Heart right ventricle (tissue), 16 donors: ENCODE measurements around the gene LMO7. TPM values are rescaled to one million over a fixed set of nuclear protein-coding genes. Genes with fewer than 3 reads are reported as not detected.

Source experiments
- ATAC-seq, 8 donors: fragments of 200-7000 bp; cut with Tn5 transposase; one replicate each; pipeline ENCODE4 v1.9.1; 2020; ENCODE audit warnings: mild to moderate bottlenecking in 8 of 8, moderate library complexity in 8 of 8, moderate number of reproducible peaks in 1 of 8
- DNase-seq, 2 donors: peaks; one replicate each; pipeline ENCODE4 v3.0.0-alpha.2; 2020
- H3K27ac ChIP-seq, 10 donors: fragments of 200-600 bp; sonication (generic) in 2 of 10; one replicate each; pipeline versions ENCODE4 v1.5.0 to v1.8.0; 2020 to 2022; ENCODE audit warnings: mild to moderate bottlenecking in 3 of 10
- H3K27me3 ChIP-seq, 7 donors: fragments of 200-600 bp; one replicate each; pipeline ENCODE4 v1.8.0; 2021 to 2022; ENCODE audit warnings: mild to moderate bottlenecking in 2 of 7
- H3K36me3 ChIP-seq, 9 donors: fragments of 200-600 bp; sonication (generic) in 1 of 9; one replicate each; pipeline versions ENCODE4 v1.5.0 to v1.8.0; 2020 to 2022; ENCODE audit warnings: mild to moderate bottlenecking in 2 of 9
- H3K4me1 ChIP-seq, 9 donors: fragments of 200-600 bp; sonication (generic) in 1 of 9; one replicate each; pipeline versions ENCODE4 v1.5.0 to v1.8.0; 2020 to 2022; ENCODE audit warnings: mild to moderate bottlenecking in 4 of 9
- H3K4me3 ChIP-seq, 10 donors: fragments of 200-600 bp; sonication (generic) in 2 of 10; one replicate each; pipeline versions ENCODE4 v1.5.0 to v1.8.0; 2020 to 2022; ENCODE audit warnings: mild to moderate bottlenecking in 7 of 10, moderate library complexity in 2 of 10
- H3K9me3 ChIP-seq, 11 donors: fragments of 200-600 bp in 10 of 11; sonication (generic) in 2 of 11; one replicate each; pipeline versions ENCODE4 v1.5.0 to v1.8.0; 2013 to 2022; ENCODE audit warnings: mild to moderate bottlenecking in 2 of 11, control low read depth in 1 of 11, moderate library complexity in 1 of 11
- CTCF ChIP-seq, 9 donors: fragments of 200-600 bp; sonication (generic) in 2 of 9; IDR thresholded peaks; one replicate each; pipeline versions ENCODE4 v1.5.0 to v1.8.0; 2021 to 2022; ENCODE audit warnings: antibody characterized with exemption in 9 of 9, mild to moderate bottlenecking in 5 of 9, moderate library complexity in 1 of 9
- WGBS, 2 donors: extraction: QIAGEN DNeasy Blood & Tissue Kit; methylation state at CpG; one replicate each; pipeline ENCODE4 v1.1.7; 2013; ENCODE audit warnings: inconsistent platforms in 1 of 2; 5-methylcytosine and 5-hydroxymethylcytosine counted together
- intact Hi-C, 10 donors: fragments of 100-400 bp; cut with DNase I; formaldehyde crosslinking; loops; one replicate each; pipeline versions ENCODE4 v1.11.1 to v1.14.2; 2022
- polyA plus RNA-seq, 2 donors: library from polyadenylated mRNA; stranded (reverse); fragments of 200-250 nt; gene quantifications; one replicate each; pipeline ENCODE4 v1.2.3, GENCODE V29; 2013
- total RNA-seq, 10 donors: library from RNA; stranded (reverse); fragmentation: NEBNext Ultra II Directional in 3 of 10; extraction: Animal tissue kit (Norgen Biotek cat#: 25700) in 3 of 10; gene quantifications; one replicate each; pipeline versions ENCODE4 v1.2.1 to v1.2.4, GENCODE V29; 2021 to 2023
- donor health status: Arrhythmogenic right ventricular cardiomyopathy.
- donor health status: ischemic (EF 13 %, LVEDD 7.1; RV severe dilation, severe dysfunction).
- donor health status: healthy with polysubstance abuse.
- donor health status: DM: no; HTN: yes; CAD: no.
- donor health status: DM: no; HTN: no; CAD: no.
- donor health status: ischemic (EF 25% LVEDD 6.9; RV normal size, moderate dysfunction).
- donor health status: ischemic (EF 25% LVEDD 5.7; RV mildly dilated, moderate dysfunction).
- donor health status: healthy.
- donor health status: DM: yes; HTN: yes; CAD: no.
- donor health status: Ischemic cardiomyopathy.
- donor health status: ischemic (EF 35%, LVEDD 5.7; RV mildly dilated, moderate dysfunction).
- donor health status: nonischemic (EF 11% LVEDD 7.7; RV severe dilation, severe dysfunction).
- donor health status: DM: yes; HTN: yes; CAD: no.
- donor health status: PGD.
- donor health status: ischemic (EF 29% LVEDD 5.4; RV normal size, mild dysfunction).
- donor health status: nonischemic (EF 23%, LVEDD 6.1; RV moderate dilation, normal function).

LMO7 gene
- total and polyA plus RNA-seq, 12 donors = 147 to 600 (median 504) TPM

- DNase-seq = no peak
- H3K4me3 ChIP-seq = no peak overlapping the region
- no peak for TF ChIP-seq CTCF (IDR thresholded peaks at IDR 0.05)
- no peaks in the 10 kb centered on the region for H3K9me3 ChIP-seq
- 69 to 75% methylated on average over 3 of the region's 3 CpGs for WGBS, 2 donors
- intact Hi-C loops = loop anchor here in 1 of 10 donors (10.0 kb wide), 1 partner anchor 237 kb away; no protein-coding TSS in a partner anchor
- H3K27me3 ChIP-seq = no peaks in the 10 kb centered on the region
- H3K27ac ChIP-seq = no peak overlapping the region
- peaks cover 0 to 11% (median 4%) of the 10 kb centered on the region in 9 donors for H3K4me1 ChIP-seq
- no peaks in the 10 kb centered on the region for H3K36me3 ChIP-seq
- ATAC-seq = no peak
Observed at GRCh38 chr13:75897386-75897785, 261.3 kb downstream of the LMO7 start.

- DNase-seq = no peak
- WGBS, 2 donors = 41 to 54% methylated on average over 2 of the region's 2 CpGs
- H3K4me1 ChIP-seq = peaks cover 0 to 16% (median 4%) of the 10 kb centered on the region in 9 donors
- intact Hi-C loops = loop anchor here in 2 of 10 donors (5.0 to 10.0 kb wide), 2 partner anchors 103 to 111 kb away; no protein-coding TSS in a partner anchor
- no peak for TF ChIP-seq CTCF (IDR thresholded peaks at IDR 0.05)
- H3K27ac ChIP-seq = peak overlapping the region in 3 of 10 donors; percentile 2 to 36 (median 15)
- ATAC-seq = peak in 6 of 8 donors; percentile 29 to 70 (median 64)
- no peak overlapping the region for H3K4me3 ChIP-seq
- no peaks in the 10 kb centered on the region for H3K36me3 ChIP-seq
- no peaks in the 10 kb centered on the region for H3K9me3 ChIP-seq
- no peaks in the 10 kb centered on the region for H3K27me3 ChIP-seq
Observed at GRCh38 chr13:75901501-75901900, 265.4 kb downstream of the LMO7 start.

- H3K27ac ChIP-seq = peak overlapping the region in 2 of 10 donors; percentile 2 to 36
- DNase-seq (no peak), ATAC-seq (peak in 7 of 8 donors; percentile 40 to 93 (median 67))
- no peaks in the 10 kb centered on the region for H3K9me3 ChIP-seq
- intact Hi-C loops = loop anchor here in 2 of 10 donors (5.0 to 10.0 kb wide), 2 partner anchors 102 to 110 kb away; no protein-coding TSS in a partner anchor
- WGBS, 2 donors = 40 to 71% methylated on average over 8 of the region's 8 CpGs
- no peaks in the 10 kb centered on the region for H3K36me3 ChIP-seq
- peaks cover 0 to 17% (median 4%) of the 10 kb centered on the region in 9 donors for H3K4me1 ChIP-seq
- no peaks in the 10 kb centered on the region for H3K27me3 ChIP-seq
- H3K4me3 ChIP-seq = no peak overlapping the region
- TF ChIP-seq CTCF (IDR thresholded peaks at IDR 0.05) = no peak
Observed at GRCh38 chr13:75902166-75903104, 266.3 kb downstream of the LMO7 start.

- no peaks in the 10 kb centered on the region for H3K27me3 ChIP-seq
- TF ChIP-seq CTCF (IDR thresholded peaks at IDR 0.05) = no peak
- ATAC-seq (no peak), DNase-seq (no peak)
- 58 to 63% methylated on average over 2 of the region's 2 CpGs for WGBS, 2 donors
- intact Hi-C loops = loop anchor here in 2 of 10 donors (5.0 to 10.0 kb wide), 2 partner anchors 101 to 108 kb away; no protein-coding TSS in a partner anchor
- no peaks in the 10 kb centered on the region for H3K9me3 ChIP-seq
- H3K27ac ChIP-seq = no peak overlapping the region
- peaks cover 0 to 27% (median 11%) of the 10 kb centered on the region in 9 donors for H3K4me1 ChIP-seq
- H3K4me3 ChIP-seq = no peak overlapping the region
- no peaks in the 10 kb centered on the region for H3K36me3 ChIP-seq
Observed at GRCh38 chr13:75904012-75904411, 267.9 kb downstream of the LMO7 start.
